Adrenal gland (tissue), 12 donors: ENCODE results near the gene GMPPA. TPM values are rescaled to one million over a fixed set of nuclear protein-coding genes. Genes with fewer than 3 reads are reported as not detected.

Source experiments
- DNase-seq, 7 donors: peaks; one replicate each; pipeline ENCODE4 v3.0.0-alpha.2; 2019 to 2020
- H3K27ac ChIP-seq, 5 donors: fragments of 200-600 bp; sonication (generic) in 4 of 5; 1 replicate in 3 of 5; 2 replicates in 2 of 5; pipeline versions ENCODE4 v1.5.1 to v1.8.0; 2016 to 2020; ENCODE audit warnings: mild to moderate bottlenecking in 1 of 5
- H3K27me3 ChIP-seq: fragments of 200-600 bp; 2 replicates; pipeline ENCODE4 v1.8.0; 2021
- H3K36me3 ChIP-seq, 2 donors: fragments of 200-600 bp; replicated peaks in 1 of 2; 1 replicate in 1 of 2; 2 replicates in 1 of 2; pipeline versions ENCODE4 v1.5.1 to v1.8.0; 2018 to 2022
- H3K4me1 ChIP-seq, 2 donors: fragments of 200-600 bp; replicated peaks in 1 of 2; 1 replicate in 1 of 2; 2 replicates in 1 of 2; pipeline versions ENCODE4 v1.5.1 to v1.8.0; 2018 to 2021
- H3K4me3 ChIP-seq, 4 donors: fragments of 200-600 bp; sonication (generic) in 3 of 4; one replicate each; pipeline ENCODE4 v1.5.1; 2016 to 2018
- H3K9me3 ChIP-seq, 3 donors: fragments of 200-600 bp; sonication (generic) in 1 of 3; replicated peaks in 1 of 3; 1 replicate in 2 of 3; 2 replicates in 1 of 3; pipeline versions ENCODE4 v1.5.1 to v1.8.0; 2016 to 2021
- CTCF ChIP-seq, 6 experiments: fragments of 450-650 bp in 4 of 6; fragments of 200-600 bp in 2 of 6; sonication (generic) in 1 of 6; IDR thresholded peaks; 1 replicate in 5 of 6; 2 replicates in 1 of 6; pipeline versions ENCODE4 v1.5.1 to v1.8.0; 2016 to 2021; ENCODE audit warnings: antibody characterized with exemption in 6 of 6, mild to moderate bottlenecking in 2 of 6, moderate library complexity in 1 of 6
- POLR2A ChIP-seq, 2 donors: fragments of 450-650 bp; IDR thresholded peaks; one replicate each; pipeline ENCODE4 v1.6.1; 2017; ENCODE audit warnings: antibody characterized with exemption in 2 of 2, mild to moderate bottlenecking in 2 of 2, moderate library complexity in 1 of 2
- WGBS, 4 donors: extraction: QIAGEN DNeasy Blood & Tissue Kit in 2 of 4; methylation state at CpG; one replicate each; pipeline versions ENCODE4 v1.1.5 to v1.1.7; 2013 to 2017; 5-methylcytosine and 5-hydroxymethylcytosine counted together
- intact Hi-C, 2 donors: fragments of 100-400 bp; cut with DNase I; formaldehyde crosslinking; loops; one replicate each; pipeline versions ENCODE4 v1.14.1 to v1.15.0; 2022 to 2023
- polyA plus RNA-seq, 3 donors: library from polyadenylated mRNA; stranded (reverse); fragments of 200-250 nt in 2 of 3; fragments of 350-450 nt in 1 of 3; fragmentation: Illumina TruSeq in 1 of 3; extraction: RNeasy Lipid Tissue Mini Kit (QIAGEN cat#74804) in 1 of 3; gene quantifications; one replicate each; pipeline ENCODE4 v1.2.3, GENCODE V29; 2013 to 2014
- total RNA-seq, 9 donors: library from RNA; depleted of rRNA in 4 of 9; stranded (reverse); fragments of >200 nt in 4 of 9; fragments of 120-200 nt in 1 of 9; fragmentation: NEBNext Ultra II Directional in 1 of 9; extraction: Animal tissue kit (Norgen Biotek cat#: 25700) in 1 of 9; gene quantifications; one replicate each; pipeline versions ENCODE4 v1.1.0 to v1.2.4, GENCODE V29; 2013 to 2023
- donor health status: healthy with polysubstance abuse.
- donor health status: Bipolar disorder and iron deficiency.
- donor health status: DM: yes; HTN: yes; CAD: no.
- donor health status: DM: no; HTN: no; CAD: no.
- donor health status: DM: no; HTN: no; CAD: no.
- donor health status: DM: yes; HTN: yes; CAD: no.

Gene GMPPA
- total and polyA plus RNA-seq, 12 donors, result 23.0 to 72.2 (median 35.3) TPM

- no peaks in the 10 kb centered on the region for H3K36me3 ChIP-seq
- H3K4me1 ChIP-seq, result peaks cover 6 to 30% of the 10 kb centered on the region in 2 donors
- no peaks in the 10 kb centered on the region for H3K9me3 ChIP-seq
- peaks cover 8% of the 10 kb centered on the region for H3K27me3 ChIP-seq
- intact Hi-C loops, result no loop called here
- TF ChIP-seq POLR2A (IDR thresholded peaks at IDR 0.05) (peak; percentile 69 to 74), CTCF (IDR thresholded peaks at IDR 0.05) (no peak)
- 3 to 12% (median 5%) methylated on average over 15 to 59 of the region's 59 CpGs for WGBS, 4 donors
- peak overlapping the region in 3 of 4 donors; percentile 29 to 92 (median 85) for H3K4me3 ChIP-seq
- peak; percentile 81 to 93 (median 90) for DNase-seq
- H3K27ac ChIP-seq, result peak overlapping the region; percentile 75 to 99 (median 90)
Measured at GRCh38 chr2:219497495-219498279, 1.0 kb upstream of the GMPPA start.

- Histone ChIP-seq H3K27ac (peak overlapping the region in 4 of 5 donors; percentile 87 to 99 (median 92)), H3K4me3 (peak overlapping the region in 3 of 4 donors; percentile 25 to 92 (median 85)), H3K36me3 (peaks cover 0 to 9% of the 10 kb centered on the region in 2 donors), H3K9me3 (no peaks in the 10 kb centered on the region), H3K27me3 (peaks cover 3% of the 10 kb centered on the region), H3K4me1 (peaks cover 6 to 30% of the 10 kb centered on the region in 2 donors)
- WGBS, 4 donors, result 0 to 1% (median 0%) methylated on average over 3 of the region's 3 CpGs
- intact Hi-C loops, result no loop called here
- no peak for DNase-seq
- no peak for TF ChIP-seq CTCF (IDR thresholded peaks at IDR 0.05)
- TF ChIP-seq POLR2A (IDR thresholded peaks at IDR 0.05), result no peak
Measured at GRCh38 chr2:219499058-219499307, 292 bp downstream of the GMPPA start.

- WGBS, 4 donors, result 53 to 70% (median 67%) methylated on average over 1 of the region's 1 CpG
- intact Hi-C loops, result no loop called here
- no peak for DNase-seq
- H3K4me1 ChIP-seq, result peaks cover 6 to 30% of the 10 kb centered on the region in 2 donors
- H3K36me3 ChIP-seq, result peaks cover 0 to 15% of the 10 kb centered on the region in 2 donors
- TF ChIP-seq POLR2A (IDR thresholded peaks at IDR 0.05) (no peak), CTCF (IDR thresholded peaks at IDR 0.05) (no peak)
- H3K4me3 ChIP-seq, result peak overlapping the region in 1 of 4 donors; percentile 92
- peak overlapping the region in 1 of 5 donors; percentile 95 for H3K27ac ChIP-seq
- H3K27me3 ChIP-seq, result peaks cover 3% of the 10 kb centered on the region
- H3K9me3 ChIP-seq, result no peaks in the 10 kb centered on the region
Measured at GRCh38 chr2:219499555-219499954, 864 bp downstream of the GMPPA start.

GRCh38 chr2:219500135-219500534 lies 1.4 kb downstream of the GMPPA start:
- no peak for DNase-seq
- no peak overlapping the region for H3K27ac ChIP-seq
- intact Hi-C loops, result no loop called here
- peaks cover 0 to 19% of the 10 kb centered on the region in 2 donors for H3K36me3 ChIP-seq
- H3K27me3 ChIP-seq, result peaks cover 3% of the 10 kb centered on the region
- WGBS, 4 donors, result 89 to 92% (median 90%) methylated on average over 2 of the region's 2 CpGs
- TF ChIP-seq CTCF (IDR thresholded peaks at IDR 0.05) (no peak), POLR2A (IDR thresholded peaks at IDR 0.05) (no peak)
- H3K4me3 ChIP-seq, result no peak overlapping the region
- H3K4me1 ChIP-seq, result peaks cover 6 to 30% of the 10 kb centered on the region in 2 donors
- H3K9me3 ChIP-seq, result no peaks in the 10 kb centered on the region
